Activated CD4-positive, alpha-beta T cell treated with anti-CD3 and anti-CD28 coated beads, Interleukin-2, amount 50 U/mL, for 16 hours (primary cell): ENCODE results near the gene PCNX4.
A peak's percentile ranks its signal among the peaks of the same experiment; 100 is the strongest.

Experiments
- DNase-seq: peaks from one replicate; pipeline ENCODE4 v3.0.0-alpha.2; 2020

PCNX4 gene

GRCh38 chr14:60102389-60102788 lies 10.7 kb downstream of the PCNX4 start:
- no peak for DNase-seq

DNA sequence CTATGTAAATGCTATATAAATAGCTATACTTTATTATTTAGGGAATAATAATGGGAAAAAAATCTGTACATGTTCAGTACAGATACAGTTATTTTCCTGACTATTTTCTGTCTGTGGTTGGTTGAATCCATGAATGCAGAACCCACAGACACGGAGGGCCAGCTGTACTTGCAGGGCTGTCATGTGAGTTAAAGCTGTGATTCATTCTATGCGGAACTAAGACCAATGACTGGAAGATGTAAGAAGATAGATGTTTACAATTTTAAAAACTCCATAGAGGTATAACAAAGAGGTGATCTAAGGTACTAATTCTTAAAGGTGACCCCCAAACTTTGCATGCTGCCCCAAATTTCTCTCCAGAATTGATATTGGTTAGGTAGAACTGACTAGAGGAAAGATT lies 14.6 kb downstream of the PCNX4 start:
- DNase-seq: no peak

DNA sequence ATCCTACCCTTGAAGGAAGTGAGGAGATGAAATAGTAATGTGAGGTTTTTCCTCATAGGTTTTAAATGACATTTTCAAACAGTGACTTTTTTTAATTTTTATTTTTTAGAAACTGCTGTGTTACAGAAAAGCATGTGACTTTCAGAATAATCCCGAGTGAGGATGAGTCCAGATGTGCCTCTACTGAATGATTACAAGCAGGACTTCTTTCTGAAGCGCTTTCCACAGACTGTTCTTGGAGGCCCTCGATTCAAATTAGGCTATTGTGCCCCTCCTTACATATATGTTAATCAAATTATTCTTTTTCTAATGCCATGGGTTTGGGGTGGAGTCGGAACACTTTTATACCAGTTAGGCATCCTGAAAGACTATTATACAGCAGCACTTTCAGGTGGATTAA lies 15.8 kb downstream of the PCNX4 start:
- DNase-seq: no peak

GRCh38 chr14:60111732-60112131 lies 20.0 kb downstream of the PCNX4 start:
- no peak for DNase-seq

DNA sequence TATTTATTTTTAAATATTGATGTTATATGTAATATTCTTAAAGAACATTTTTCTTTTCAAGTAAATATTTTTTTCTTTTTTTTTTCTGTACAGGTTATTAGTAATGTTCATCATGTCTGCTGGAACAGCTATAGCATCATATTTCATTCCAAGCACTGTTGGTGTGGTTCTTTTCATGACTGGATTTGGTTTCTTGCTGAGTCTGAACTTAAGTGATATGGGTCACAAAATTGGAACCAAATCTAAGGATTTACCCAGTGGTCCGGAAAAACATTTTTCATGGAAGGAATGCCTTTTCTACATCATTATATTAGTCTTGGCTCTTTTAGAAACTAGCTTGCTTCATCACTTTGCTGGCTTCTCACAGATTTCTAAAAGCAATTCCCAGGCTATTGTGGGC lies 23.2 kb downstream of the PCNX4 start:
- no peak for DNase-seq

DNA sequence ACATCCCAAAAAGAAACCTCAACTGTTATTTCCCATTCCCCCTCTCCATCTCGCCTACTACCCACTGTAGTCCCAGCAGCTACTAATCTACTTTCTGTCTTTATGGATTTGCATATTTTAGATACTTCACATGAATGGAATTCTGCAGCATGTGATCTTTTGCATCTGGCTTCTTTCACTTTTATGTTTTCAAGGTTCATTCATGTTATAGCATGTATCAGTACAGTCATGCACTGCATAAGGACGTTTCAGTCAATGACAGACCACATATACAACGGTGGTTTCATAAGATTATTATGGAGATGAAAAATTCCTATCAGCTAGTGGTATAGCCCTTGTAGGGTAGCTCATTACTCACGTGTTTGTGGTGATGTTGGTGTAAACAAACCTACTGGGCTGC lies 24.5 kb downstream of the PCNX4 start:
- no peak for DNase-seq

DNA sequence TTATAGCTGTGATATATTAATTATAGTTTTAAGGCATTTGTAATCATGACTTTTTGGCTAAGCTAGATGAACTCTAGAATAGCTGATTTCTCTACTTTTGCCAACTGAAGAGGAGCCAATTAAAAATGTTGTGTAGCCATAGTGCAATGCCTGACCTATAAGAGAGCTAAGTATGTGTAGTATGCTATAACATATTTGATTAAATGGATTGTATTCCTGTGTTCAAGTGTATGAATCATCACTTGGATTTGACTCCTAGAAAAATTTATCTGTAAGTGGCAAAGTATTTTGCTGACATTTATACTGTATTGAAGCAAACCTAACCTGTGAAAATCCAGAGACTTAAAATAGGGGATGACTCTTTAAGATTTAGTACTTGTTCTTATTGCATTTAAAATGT lies 34.2 kb downstream of the PCNX4 start:
- DNase-seq: no peak

DNA sequence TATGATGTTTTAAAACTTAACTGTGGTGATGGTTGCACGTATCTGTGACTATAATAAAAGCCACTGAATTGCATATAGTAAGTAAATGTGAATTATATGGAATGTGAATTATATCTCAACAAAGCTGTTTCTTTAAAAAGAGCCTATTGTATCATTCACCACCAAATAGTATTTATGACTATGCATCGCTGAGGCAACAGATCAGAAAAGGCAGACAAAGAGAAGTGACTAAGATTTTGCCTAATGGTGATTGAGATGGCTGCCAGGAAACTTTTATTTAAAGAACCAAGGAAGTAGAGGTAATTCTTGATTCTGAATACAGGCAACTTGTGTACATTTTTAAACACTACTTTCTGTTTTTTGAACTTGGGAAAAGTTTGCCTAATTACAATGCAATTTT lies 41.8 kb downstream of the PCNX4 start:
- peak; percentile 6 for DNase-seq

GRCh38 chr14:60134702-60135101 lies 43.0 kb downstream of the PCNX4 start:
- DNase-seq: no peak

DNA sequence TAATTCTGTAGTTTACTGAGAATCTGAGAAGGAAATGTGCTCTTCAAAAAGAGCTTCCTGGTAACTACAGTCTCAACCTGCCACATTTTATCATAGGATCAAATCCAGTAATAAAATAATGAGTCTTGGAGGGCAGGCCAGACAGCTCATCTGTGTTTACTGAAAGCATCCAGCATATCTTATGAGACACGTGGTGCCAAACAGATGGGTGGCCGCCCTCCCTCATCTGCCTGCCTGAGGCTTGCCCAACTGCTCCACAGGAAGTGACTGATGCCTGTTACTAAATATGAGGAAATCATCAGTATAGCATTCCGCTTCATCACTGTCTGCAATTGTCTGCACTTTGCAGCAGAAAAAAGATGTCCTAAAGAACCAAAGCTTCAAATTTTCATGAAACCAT lies 60.0 kb downstream of the PCNX4 start:
- peak; percentile 78 for DNase-seq

GRCh38 chr14:60153991-60154390 lies 62.3 kb downstream of the PCNX4 start:
- DNase-seq: peak; percentile 20

DNA sequence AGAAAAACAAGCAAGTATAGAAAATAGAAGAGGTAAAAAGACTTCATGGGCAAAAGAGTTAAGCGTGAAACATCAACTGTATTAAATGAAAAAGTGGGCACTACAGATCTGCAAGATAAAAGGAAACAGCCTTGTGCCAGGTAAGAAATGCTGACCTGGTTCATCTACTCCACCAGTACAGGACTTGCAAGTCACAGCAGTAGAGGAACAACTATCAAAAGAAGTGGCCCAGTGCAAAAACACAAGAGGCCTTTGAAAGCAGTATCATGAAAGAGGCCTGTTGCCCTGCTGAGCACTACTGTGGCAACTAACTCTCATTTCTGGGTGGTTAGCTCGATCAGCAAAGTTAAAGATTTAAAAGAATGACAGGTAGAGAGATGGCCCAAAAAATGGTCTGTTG lies 62.9 kb downstream of the PCNX4 start:
- no peak for DNase-seq

DNA sequence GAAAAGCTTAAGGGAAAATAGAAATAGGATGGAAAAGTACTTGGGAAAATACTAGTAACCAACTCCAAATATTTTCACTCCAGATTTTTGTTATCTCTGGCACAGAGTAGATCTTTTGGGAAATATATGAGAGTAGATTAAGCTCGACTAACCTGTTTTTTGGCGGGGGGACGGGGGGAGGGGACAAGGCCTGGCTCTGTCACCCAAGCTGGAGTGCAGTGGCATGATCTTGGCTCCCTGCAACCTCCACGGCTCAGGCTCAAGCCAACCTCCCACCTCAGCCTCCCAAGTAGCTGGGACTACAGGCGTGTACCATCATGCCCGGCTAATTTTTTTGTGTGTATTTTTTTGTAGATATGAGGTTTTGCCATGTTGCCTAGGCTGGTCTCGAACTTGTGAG lies 68.7 kb downstream of the PCNX4 start:
- no peak for DNase-seq

GRCh38 chr14:60161196-60162107 lies 69.7 kb downstream of the PCNX4 start:
- no peak for DNase-seq

GRCh38 chr14:60163693-60164092 lies 72.0 kb downstream of the PCNX4 start:
- no peak for DNase-seq

DNA sequence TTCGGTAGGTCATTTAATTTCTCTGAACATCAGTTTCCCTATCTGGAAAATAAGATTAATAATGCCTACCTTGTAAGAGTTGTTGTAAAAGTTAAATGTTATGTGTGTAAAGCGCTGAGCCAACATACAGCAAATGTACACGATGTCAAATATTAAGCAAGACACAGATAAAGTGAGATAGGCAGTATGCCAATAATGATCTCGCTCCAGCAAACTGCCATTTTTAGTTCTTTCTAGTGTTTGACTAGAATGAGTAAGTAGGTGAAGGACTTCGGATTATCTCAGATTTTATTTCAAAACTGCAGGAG lies 72.6 kb downstream of the PCNX4 start:
- DNase-seq: no peak

GRCh38 chr14:60164712-60165546 lies 73.2 kb downstream of the PCNX4 start, which contains the start of gene DHRS7:
Gene DHRS7 (minus strand): TSS chr14:60165398. CDS start chr14:60165309, 89 bp downstream.
- peak; percentile 76 for DNase-seq

DNA sequence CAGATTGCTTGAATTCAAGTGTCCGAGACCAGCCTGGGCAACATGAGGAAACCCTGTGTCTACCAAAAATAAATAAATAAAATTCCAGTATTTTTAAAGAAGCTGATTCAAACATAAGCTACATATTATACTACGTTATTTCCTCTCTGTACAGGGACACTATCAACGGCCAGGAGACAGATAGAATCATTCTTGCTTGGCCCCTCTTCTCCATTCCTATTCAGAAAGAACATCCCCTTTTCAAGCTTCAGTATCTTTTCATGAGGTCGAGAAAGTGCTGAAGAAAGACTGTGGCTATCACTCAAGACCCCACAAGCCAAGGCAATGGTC lies 73.8 kb downstream of the PCNX4 start:
- no peak for DNase-seq

GRCh38 chr14:60166142-60166541 lies 74.4 kb downstream of the PCNX4 start:
- no peak for DNase-seq

GRCh38 chr14:60169722-60170121 lies 78.0 kb downstream of the PCNX4 start:
- DNase-seq: no peak

- no peak for DNase-seq
Observed at GRCh38 chr14:60170948-60171347, 79.2 kb downstream of the PCNX4 start.

DNA sequence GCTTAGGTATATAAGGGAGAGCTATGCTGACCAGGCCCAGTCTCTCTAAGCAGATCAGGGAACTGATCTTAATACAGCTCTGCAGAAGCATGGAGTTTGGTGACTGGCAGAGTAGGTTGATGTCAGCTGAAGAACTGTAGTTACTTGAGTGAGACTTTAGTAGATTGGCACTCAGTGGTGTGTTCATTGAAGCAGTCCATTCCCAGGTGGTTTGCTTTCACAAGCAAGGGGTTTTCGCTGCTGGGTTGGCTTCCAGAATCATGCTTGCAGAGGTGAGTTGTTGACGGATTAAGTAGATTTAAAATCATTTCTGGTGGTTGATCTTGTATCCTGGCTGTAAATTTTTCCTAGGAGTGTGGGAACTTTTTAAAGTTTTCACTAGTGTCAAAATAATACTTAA lies 80.0 kb downstream of the PCNX4 start:
- DNase-seq: no peak

DNA sequence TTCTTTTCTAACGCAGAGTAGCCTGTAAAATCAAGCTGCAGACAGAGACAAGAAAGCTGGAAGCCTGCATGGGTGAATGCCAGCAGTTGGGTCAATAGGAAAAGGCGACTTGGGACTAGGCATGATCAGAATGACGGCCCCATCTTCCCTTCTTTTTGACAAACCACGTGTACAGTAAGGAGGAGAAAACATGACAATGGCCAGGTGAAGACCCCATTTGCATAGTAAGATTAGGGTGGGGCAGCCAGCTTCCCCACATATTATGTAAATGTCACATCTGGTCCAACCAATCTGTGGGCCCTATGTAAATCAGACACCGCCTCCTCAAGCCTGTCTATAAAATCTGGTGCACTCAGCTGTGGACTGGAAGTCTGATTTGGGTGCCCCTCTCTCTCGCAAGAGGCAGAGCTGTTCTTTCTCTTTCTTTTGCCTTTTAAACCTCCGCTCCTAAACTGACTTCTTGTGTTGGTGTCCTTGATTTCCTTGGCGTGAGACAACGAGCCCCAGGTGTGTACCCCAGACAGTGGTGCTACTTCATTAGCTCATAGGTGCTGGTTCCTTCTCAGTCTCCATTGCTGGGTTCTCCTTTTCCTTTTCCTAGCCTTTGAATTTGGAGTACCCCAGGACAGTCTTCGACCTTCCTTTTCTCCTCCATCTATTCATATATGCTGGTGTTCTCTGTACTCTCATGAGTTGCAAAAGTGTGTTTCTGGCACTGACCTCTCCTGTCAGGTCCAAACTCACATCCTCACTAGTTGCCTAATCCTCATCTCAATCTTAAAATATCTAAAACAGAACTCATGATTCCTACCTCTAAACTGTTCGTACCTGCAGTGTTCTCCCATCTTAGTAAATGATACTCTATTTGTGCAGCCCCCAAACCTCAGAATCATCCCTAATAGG lies 82.9 kb downstream of the PCNX4 start:
- DNase-seq: no peak
